ENCODE data around the gene DVL2. TPM values are rescaled to one million over a fixed set of nuclear protein-coding genes. Genes with fewer than 3 reads are reported as not detected.

The DVL2 gene
- 82.9 and 84.1 TPM in 2 replicates for total RNA-seq (2021)
- long read RNA-seq, transcript DVL2-201 (15 exons, 3,018 nt): major isoform, 150 of 282 reads
- long read RNA-seq, partial matches to known transcripts: 13 of 282 reads
- long read RNA-seq, other reads (novel, unspliced or antisense): 115 of 282 reads

- no peak within 1 kb of the TSS for H2BK15ac ChIP-seq (ENCODE audit: low read depth, low read length)
- peaks cover 7% of the 10 kb centered on the region for H3K23me2 ChIP-seq (ENCODE audit: insufficient read length, low read depth, low read length, poor library complexity, severe bottlenecking)
- H3K4me1 ChIP-seq (ENCODE audit: insufficient read depth, low read length): no peaks in the 10 kb centered on the region
- peak; percentile 98 for DNase-seq
- H3K9me3 ChIP-seq (ENCODE audit: control insufficient read depth, low read depth, low read length): no peaks in the 10 kb centered on the region
- H3K27me3 ChIP-seq (ENCODE audit: insufficient read depth, low read length): no peaks in the 10 kb centered on the region
- H3K4me2 ChIP-seq (ENCODE audit: insufficient read depth, insufficient read length, low read length): peak within 1 kb of the TSS; percentile 92
- Mint-ChIP-seq H3K9me3 (0 out of 5 replicates have a peak, but pooled peaks cover 0 to 2% of the 10 kb centered on the region in 2 experiments), H3K27me3 (ENCODE audit: low read depth) (no peaks in the 10 kb centered on the region; the same call in 1 of the 2 replicates), H3K27ac (peak within 1 kb of the TSS; percentile 92 to 99 (median 97)), H3K36me3 (ENCODE audit: insufficient read depth in 1 of 3, low read depth in 3 of 3) (peaks cover 38 to 63% (median 52%) of the 10 kb centered on the region in 3 experiments; a peak in 6 of 7 replicates), H3K4me3 (peak within 1 kb of the TSS; percentile 94 to 100), H3K4me1 (peaks cover 27 to 40% of the 10 kb centered on the region in 2 experiments)
- no peak within 1 kb of the TSS for H4K5ac ChIP-seq (ENCODE audit: insufficient read length, low read depth, low read length)
- no peak within 1 kb of the TSS for H3K27ac ChIP-seq (ENCODE audit: insufficient read length, low read depth, low read length)
- no peak within 1 kb of the TSS for H2BK120ac ChIP-seq (ENCODE audit: low read depth, low read length, poor library complexity, severe bottlenecking)
- H4K8ac ChIP-seq (replicated peaks; ENCODE audit: insufficient read length, low read depth, low read length): no peak within 1 kb of the TSS
- H3K18ac ChIP-seq (ENCODE audit: insufficient read length, low read depth, low read length): peak within 1 kb of the TSS; percentile 18
- no peak for TF ChIP-seq CTCF (conservative IDR thresholded peaks at IDR 0.05)
- H3K23ac ChIP-seq (ENCODE audit: insufficient read length, low read depth, low read length): no peak within 1 kb of the TSS
- no peak within 1 kb of the TSS for H2AFZ ChIP-seq (ENCODE audit: low read length)
- H3K79me2 ChIP-seq (ENCODE audit: insufficient read depth, low read length): peaks cover 23% of the 10 kb centered on the region; the same call in 1 of the 2 replicates
- H3K79me1 ChIP-seq (ENCODE audit: insufficient read depth, low read depth, low read length, poor library complexity, severe bottlenecking): peaks cover 17% of the 10 kb centered on the region
- H2AK5ac ChIP-seq (ENCODE audit: insufficient read length, low read length): no peak within 1 kb of the TSS
- H3K4ac ChIP-seq (ENCODE audit: low read depth, low read length): no peak within 1 kb of the TSS
- no peak within 1 kb of the TSS for H2BK5ac ChIP-seq (ENCODE audit: insufficient read length, low read length)
- H3K9ac ChIP-seq (ENCODE audit: extremely low read depth, insufficient read length, low read length): peak within 1 kb of the TSS; percentile 98
- H4K20me1 ChIP-seq (ENCODE audit: control insufficient read depth, insufficient read depth, insufficient read length): no peaks in the 10 kb centered on the region
- H4K91ac ChIP-seq (ENCODE audit: insufficient read length, low read depth, low read length): no peak within 1 kb of the TSS
- peak within 1 kb of the TSS; percentile 70; the same call in 1 of the 2 replicates for H3K14ac ChIP-seq (ENCODE audit: insufficient read depth, low read length)
- H2BK20ac ChIP-seq (ENCODE audit: low read depth, low read length, poor library complexity, severe bottlenecking): no peak within 1 kb of the TSS
- no peak within 1 kb of the TSS for H3T11ph ChIP-seq (ENCODE audit: low read length)
- H2BK12ac ChIP-seq (ENCODE audit: insufficient read length, low read depth, low read length): no peak within 1 kb of the TSS
- no peak within 1 kb of the TSS for H3K56ac ChIP-seq (ENCODE audit: insufficient read length, low read depth, low read length)
- WGBS (ENCODE audit: extremely low coverage, insufficient read length, low lambda C conversion rate): no CpG with 5 or more reads among the region's 72 CpGs
These were observed at the start of gene DVL2 for GRCh38 chr17:7234083-7234951. Gene DVL2, minus strand, starts transcription at chr17:7234517. Its CDS starts 255 bp downstream, at chr17:7234262.

All from H9 (cell line).